Neural cell (in vitro differentiated cells): Measurements from ENCODE around the gene NUB1. TPM values are rescaled to one million over a fixed set of nuclear protein-coding genes. Genes with fewer than 3 reads are reported as not detected.

Experiments used
- H2AFZ ChIP-seq: fragments of 200-600, 300-800 bp; sonication (generic), shearing (Covaris generic); 2 replicates; pipeline ENCODE4 v1.6.0; 2014; ENCODE audit warnings: low read depth, mild to moderate bottlenecking, antibody characterized with exemption, low read length, moderate library complexity
- H3F3A ChIP-seq: fragments of 200-600 bp; shearing (Covaris generic); 2 replicates; pipeline ENCODE4 v1.6.1; 2016; ENCODE audit warnings: mild to moderate bottlenecking, moderate library complexity, mixed read lengths, antibody characterized with exemption, low read length; ENCODE audit not compliant: insufficient read depth, poor library complexity, severe bottlenecking
- H3K27ac ChIP-seq: fragments of 200-600, 300-800 bp; sonication (generic), shearing (Covaris generic); 2 replicates; pipeline ENCODE4 v1.5.1; 2014; ENCODE audit warnings: mild to moderate bottlenecking, low read length, moderate library complexity
- H3K27me3 ChIP-seq: fragments of 300-800, 200-600 bp; sonication (generic), shearing (Covaris generic); 2 replicates; pipeline ENCODE4 v1.6.0; 2014; ENCODE audit warnings: mild to moderate bottlenecking, low read depth, low read length, moderate library complexity; ENCODE audit not compliant: insufficient read depth
- H3K36me3 ChIP-seq: fragments of 300-800, 200-600 bp; sonication (generic), shearing (Covaris generic); 2 replicates; pipeline ENCODE4 v1.5.1; 2014; ENCODE audit warnings: mild to moderate bottlenecking, antibody characterized with exemption, low read length, moderate library complexity; ENCODE audit not compliant: insufficient read depth
- H3K4me2 ChIP-seq: fragments of 300-800, 200-600 bp; sonication (generic), shearing (Covaris generic); 2 replicates; pipeline ENCODE4 v1.6.0; 2014; ENCODE audit warnings: mild to moderate bottlenecking, low read length
- H3K4me3 ChIP-seq: fragments of 300-800, 200-600 bp; sonication (generic), shearing (Covaris generic); 2 replicates; pipeline ENCODE4 v1.5.1; 2014; ENCODE audit warnings: mild to moderate bottlenecking, low read length, moderate library complexity
- H3K79me2 ChIP-seq: fragments of 200-600 bp; shearing (Covaris generic); replicated peaks from 2 replicates; pipeline ENCODE4 v1.6.0; 2014; ENCODE audit warnings: mild to moderate bottlenecking, low read length, moderate library complexity; ENCODE audit not compliant: insufficient read depth
- H3K9ac ChIP-seq: fragments of 300-800, 200-600 bp; sonication (generic), shearing (Covaris generic); 2 replicates; pipeline ENCODE4 v1.6.1; 2016; ENCODE audit warnings: mild to moderate bottlenecking, low read length, mixed read lengths
- H3K9me2 ChIP-seq: fragments of 200-600 bp; shearing (Covaris generic); 2 replicates; pipeline ENCODE4 v1.6.1; 2016; ENCODE audit warnings: mild to moderate bottlenecking, low read length, mixed read lengths; ENCODE audit not compliant: insufficient read depth
- H3K9me3 ChIP-seq: fragments of 200-600, 300-800 bp; sonication (generic), shearing (Covaris generic); 2 replicates; pipeline ENCODE4 v1.6.1; 2016; ENCODE audit warnings: mild to moderate bottlenecking, mixed run types, low read length, moderate library complexity, mixed read lengths
- H4K20me1 ChIP-seq: fragments of 200-600 bp; shearing (Covaris generic); 2 replicates; pipeline ENCODE4 v1.6.1; 2016; ENCODE audit warnings: mild to moderate bottlenecking, mixed run types; ENCODE audit not compliant: insufficient read depth
- CTCF ChIP-seq: fragments of 450-650 bp; IDR thresholded peaks from 2 replicates; pipeline ENCODE4 v1.5.1; 2014; ENCODE audit warnings: antibody characterized with exemption, mild to moderate bottlenecking, moderate library complexity; ENCODE audit not compliant: poor library complexity, severe bottlenecking
- EP300 ChIP-seq: fragments of 450-650 bp; conservative IDR thresholded peaks from 2 replicates; pipeline ENCODE4 v1.6.1; 2014; ENCODE audit warnings: antibody characterized with exemption, mild to moderate bottlenecking, moderate library complexity; ENCODE audit not compliant: poor library complexity, severe bottlenecking
- EZH2 ChIP-seq: fragments of 200-600, 300-800 bp; shearing (Covaris generic), sonication (generic); IDR thresholded peaks from 2 replicates; pipeline ENCODE4 v1.6.1; 2014; ENCODE audit warnings: antibody characterized with exemption, low read length, borderline replicate concordance, mild to moderate bottlenecking; ENCODE audit not compliant: insufficient read depth, poor library complexity, severe bottlenecking
- MXI1 ChIP-seq: fragments of 450-650 bp; conservative IDR thresholded peaks from 2 replicates; pipeline ENCODE4 v1.6.1; 2014; ENCODE audit warnings: antibody characterized with exemption, mild to moderate bottlenecking; ENCODE audit not compliant: poor library complexity, severe bottlenecking
- POLR2AphosphoS5 ChIP-seq: IDR thresholded peaks from 2 replicates; pipeline ENCODE4 v1.6.1; 2012
- RAD21 ChIP-seq: fragments of 450-650 bp; conservative IDR thresholded peaks from 2 replicates; pipeline ENCODE4 v1.6.1; 2014; ENCODE audit warnings: antibody characterized with exemption, mild to moderate bottlenecking, moderate library complexity
- REST ChIP-seq: IDR thresholded peaks from 2 replicates; pipeline ENCODE4 v1.6.1; 2012; ENCODE audit warnings: borderline replicate concordance
- SMC3 ChIP-seq: fragments of 450-650 bp; conservative IDR thresholded peaks from 2 replicates; pipeline ENCODE4 v1.6.1; 2014; ENCODE audit warnings: antibody characterized with exemption, mild to moderate bottlenecking, moderate library complexity; ENCODE audit not compliant: poor library complexity
- TAF1 ChIP-seq: IDR thresholded peaks from 2 replicates; pipeline ENCODE4 v1.6.1; 2012; ENCODE audit warnings: low read depth
- polyA plus RNA-seq: library from polyadenylated mRNA; depleted of rRNA; stranded (reverse); fragments of >200 nt; gene quantifications from 2 replicates; pipeline ENCODE4 v1.2.3, GENCODE V29; 2014

NUB1 gene
- polyA plus RNA-seq, 1 donor from 2014 or later, result 48.4 TPM

- Histone ChIP-seq H3K4me3 (no peak overlapping the region), H3K36me3 (no peaks in the 10 kb centered on the region), H3K79me2 (no peaks in the 10 kb centered on the region), H3K4me2 (no peak overlapping the region), H3F3A (no peaks in the 10 kb centered on the region), H3K9me2 (no peaks in the 10 kb centered on the region), H3K9ac (no peak overlapping the region), H3K27ac (no peak overlapping the region), H2AFZ (no peak overlapping the region), H3K27me3 (no peaks in the 10 kb centered on the region), H3K9me3 (no peaks in the 10 kb centered on the region), H4K20me1 (no peaks in the 10 kb centered on the region)
- TF ChIP-seq SMC3, result no peak
- no peak for TF ChIP-seq TAF1
- TF ChIP-seq RAD21, result no peak
- TF ChIP-seq CTCF, result no peak
- no peak for TF ChIP-seq REST
- TF ChIP-seq POLR2AphosphoS5, result no peak
- no peak for TF ChIP-seq MXI1
- no peak for TF ChIP-seq EP300
- no peak for TF ChIP-seq EZH2
Measured at GRCh38 chr7:151416112-151416940, 74.7 kb downstream of the NUB1 start.

GRCh38 chr7:151416941-151417315, 75.3 kb downstream of the NUB1 start:
- Histone ChIP-seq H3K79me2 (no peaks in the 10 kb centered on the region), H3K27ac (no peak overlapping the region), H3F3A (no peaks in the 10 kb centered on the region), H3K9me3 (no peaks in the 10 kb centered on the region), H2AFZ (no peak overlapping the region), H4K20me1 (no peaks in the 10 kb centered on the region), H3K9ac (no peak overlapping the region), H3K27me3 (no peaks in the 10 kb centered on the region), H3K4me2 (no peak overlapping the region), H3K36me3 (no peaks in the 10 kb centered on the region), H3K4me3 (no peak overlapping the region), H3K9me2 (no peaks in the 10 kb centered on the region)
- no peak for TF ChIP-seq MXI1
- no peak for TF ChIP-seq REST
- no peak for TF ChIP-seq POLR2AphosphoS5
- TF ChIP-seq SMC3, result no peak
- no peak for TF ChIP-seq EP300
- no peak for TF ChIP-seq EZH2
- TF ChIP-seq CTCF, result no peak
- no peak for TF ChIP-seq RAD21
- TF ChIP-seq TAF1, result no peak
